Jurkat, Clone E6-1 (cell line): ENCODE data around the gene PARN.
"Not testable (repeated sequence)": the region's sequence is repeated elsewhere in the genome, so short reads cannot be mapped to it uniquely, and the experiment has no call there.

ENCODE experiments used
- DNase-seq: peaks from one replicate; pipeline ENCODE4 v3.0.0-alpha.2; 2011; ENCODE audit warnings: low read depth, low spot score
- H3K4me3 ChIP-seq: 2 replicates; pipeline ENCODE4 v1.5.1; 2011; ENCODE audit warnings: mild to moderate bottlenecking, low read length, control low read depth, moderate library complexity

The PARN gene

GRCh38 chr16:14455573-14455972 is 174.5 kb downstream of the PARN start:
- no peak for DNase-seq
- H3K4me3 ChIP-seq = no peak overlapping the region

- H3K4me3 ChIP-seq = no peak overlapping the region
- no peak for DNase-seq
Measured at GRCh38 chr16:14454391-14454790, 175.7 kb downstream of the PARN start.

GRCh38 chr16:14452066-14452465 is 178.0 kb downstream of the PARN start:
- no peak overlapping the region for H3K4me3 ChIP-seq
- DNase-seq = no peak

- no peak for DNase-seq
- no peak overlapping the region for H3K4me3 ChIP-seq
Measured at GRCh38 chr16:14450846-14451245, 179.2 kb downstream of the PARN start.

GRCh38 chr16:14449790-14450480 is 180.1 kb downstream of the PARN start:
- no peak overlapping the region for H3K4me3 ChIP-seq
- no peak for DNase-seq

- DNase-seq = no peak
- no peak overlapping the region for H3K4me3 ChIP-seq
Measured at GRCh38 chr16:14449334-14449733, 180.7 kb downstream of the PARN start.

- H3K4me3 ChIP-seq = no peak overlapping the region
- DNase-seq = no peak
Measured at GRCh38 chr16:14448879-14449278, 181.2 kb downstream of the PARN start.

GRCh38 chr16:14447783-14448182 is 182.3 kb downstream of the PARN start:
- DNase-seq = no peak
- H3K4me3 ChIP-seq = no peak overlapping the region

- H3K4me3 ChIP-seq = no peak overlapping the region
- DNase-seq = no peak
Measured at GRCh38 chr16:14446796-14447195, 183.3 kb downstream of the PARN start.

- no peak for DNase-seq
- no peak overlapping the region for H3K4me3 ChIP-seq
Measured at GRCh38 chr16:14445937-14446715, 183.9 kb downstream of the PARN start.

- no peak overlapping the region for H3K4me3 ChIP-seq
- no peak for DNase-seq
Measured at GRCh38 chr16:14444979-14445810, 184.9 kb downstream of the PARN start.

- H3K4me3 ChIP-seq, DNase-seq: not testable (repeated sequence)
Measured at GRCh38 chr16:14441533-14441932, 188.5 kb downstream of the PARN start.

- DNase-seq = peak; percentile 42
- no peak overlapping the region for H3K4me3 ChIP-seq
Measured at GRCh38 chr16:14438256-14438655, 191.8 kb downstream of the PARN start.

- no peak for DNase-seq
- H3K4me3 ChIP-seq = no peak overlapping the region
Measured at GRCh38 chr16:14437426-14437825, 192.6 kb downstream of the PARN start.

GRCh38 chr16:14436401-14436955 is 193.6 kb downstream of the PARN start:
- peak overlapping the region; percentile 22 for H3K4me3 ChIP-seq
- DNase-seq = peak; percentile 88

GRCh38 chr16:14434860-14435259 is 195.2 kb downstream of the PARN start:
- no peak overlapping the region for H3K4me3 ChIP-seq
- no peak for DNase-seq

GRCh38 chr16:14428971-14429637 is 201.0 kb downstream of the PARN start:
- H3K4me3 ChIP-seq, DNase-seq: not testable (repeated sequence)

GRCh38 chr16:14428043-14428442 is 202.0 kb downstream of the PARN start:
- no peak overlapping the region for H3K4me3 ChIP-seq
- DNase-seq = peak; percentile 64

GRCh38 chr16:14427371-14427948 is 202.6 kb downstream of the PARN start:
- H3K4me3 ChIP-seq = no peak overlapping the region
- no peak for DNase-seq
